Mesenchymal stem cell (in vitro differentiated cells and primary cell): Measurements from ENCODE around the gene PMEL.
A peak's percentile ranks its signal among the peaks of the same experiment; 100 is the strongest.
"Not testable (repeated sequence)": the region's sequence is repeated elsewhere in the genome, so short reads cannot be mapped to it uniquely, and the experiment has no call there.

Experiments
- DNase-seq: peaks from one replicate; pipeline ENCODE4 v3.0.0-alpha.2; 2013
- H2AFZ ChIP-seq: one replicate; pipeline ENCODE4 v1.6.1; 2013; ENCODE audit warnings: low read depth, mild to moderate bottlenecking, control low read depth, inconsistent platforms, low read length, moderate library complexity
- H2AK5ac ChIP-seq: 2 replicates; pipeline ENCODE4 v1.6.1; 2013; ENCODE audit warnings: low read length, moderate library complexity, mild to moderate bottlenecking, inconsistent platforms; ENCODE audit not compliant: severe bottlenecking
- H2BK120ac ChIP-seq: one replicate; pipeline ENCODE4 v1.6.1; 2013; ENCODE audit warnings: low read depth, mild to moderate bottlenecking, inconsistent platforms, low read length, moderate library complexity
- H2BK12ac ChIP-seq, 2 experiments: one replicate each; pipeline ENCODE4 v1.6.1; 2013; ENCODE audit warnings: inconsistent platforms in 2 of 2, low read length in 2 of 2, mild to moderate bottlenecking in 2 of 2, moderate library complexity in 2 of 2, control low read depth in 1 of 2
- H2BK15ac ChIP-seq: one replicate; pipeline ENCODE4 v1.6.1; 2013; ENCODE audit warnings: mild to moderate bottlenecking, low read depth, inconsistent platforms; ENCODE audit not compliant: poor library complexity, severe bottlenecking
- H2BK5ac ChIP-seq: 2 replicates; pipeline ENCODE4 v1.6.1; 2013; ENCODE audit warnings: low read depth, mild to moderate bottlenecking, low read length, control low read depth, inconsistent platforms; ENCODE audit not compliant: poor library complexity, severe bottlenecking
- H3K14ac ChIP-seq, 2 experiments: one replicate each; pipeline ENCODE4 v1.6.1; 2013; ENCODE audit warnings: inconsistent platforms in 2 of 2, low read length in 2 of 2, control low read depth in 1 of 2, mild to moderate bottlenecking in 1 of 2, moderate library complexity in 1 of 2
- H3K18ac ChIP-seq, 2 experiments: one replicate each; pipeline ENCODE4 v1.6.1; 2013; ENCODE audit warnings: inconsistent platforms in 2 of 2, low read length in 2 of 2, control low read depth in 1 of 2, low read depth in 1 of 2, mild to moderate bottlenecking in 1 of 2
- H3K23ac ChIP-seq, 2 experiments: one replicate each; pipeline ENCODE4 v1.6.1; 2013; ENCODE audit warnings: inconsistent platforms in 2 of 2, low read length in 2 of 2, mild to moderate bottlenecking in 2 of 2, moderate library complexity in 2 of 2, control low read depth in 1 of 2
- H3K27ac ChIP-seq: 2 replicates; pipeline ENCODE4 v1.5.1; 2013; ENCODE audit warnings: mild to moderate bottlenecking, moderate library complexity, low read length, control low read depth, inconsistent platforms; ENCODE audit not compliant: poor library complexity, severe bottlenecking
- H3K27me3 ChIP-seq, 2 experiments: 2 replicates each; pipeline versions ENCODE4 v1.6.1 to v1.7.0; 2013; ENCODE audit warnings: low read length in 2 of 2, mild to moderate bottlenecking in 2 of 2, moderate library complexity in 2 of 2, control low read depth in 1 of 2, inconsistent platforms in 1 of 2; ENCODE audit not compliant: control insufficient read depth in 1 of 2, insufficient read depth in 1 of 2
- H3K36me3 ChIP-seq, 2 experiments: 2 replicates each; pipeline versions ENCODE4 v1.6.1 to v1.7.0; 2013; ENCODE audit warnings: low read length in 2 of 2, control low read depth in 1 of 2, inconsistent platforms in 1 of 2, low read depth in 1 of 2, mild to moderate bottlenecking in 1 of 2; ENCODE audit not compliant: insufficient read depth in 2 of 2, control insufficient read depth in 1 of 2
- H3K4ac ChIP-seq, 2 experiments: one replicate each; pipeline ENCODE4 v1.6.1; 2013; ENCODE audit warnings: inconsistent platforms in 2 of 2, low read length in 2 of 2, mild to moderate bottlenecking in 2 of 2, moderate library complexity in 2 of 2, control low read depth in 1 of 2, low read depth in 1 of 2
- H3K4me1 ChIP-seq: 2 replicates; pipeline ENCODE4 v1.6.1; 2013; ENCODE audit warnings: low read depth, low read length, control low read depth; ENCODE audit not compliant: control insufficient read depth, insufficient read depth
- H3K4me2 ChIP-seq: 2 replicates; pipeline ENCODE4 v1.6.1; 2013; ENCODE audit warnings: low read length, mild to moderate bottlenecking, inconsistent platforms; ENCODE audit not compliant: poor library complexity, severe bottlenecking
- H3K4me3 ChIP-seq, 2 experiments: 2 replicates each; pipeline versions ENCODE4 v1.5.1 to v1.7.0; 2013; ENCODE audit warnings: low read length in 2 of 2, mild to moderate bottlenecking in 2 of 2, control low read depth in 1 of 2, low read depth in 1 of 2; ENCODE audit not compliant: insufficient read depth in 1 of 2
- H3K79me1 ChIP-seq: replicated peaks from 2 replicates; pipeline ENCODE4 v1.6.1; 2013; ENCODE audit warnings: mild to moderate bottlenecking, control low read depth, low read length, inconsistent platforms; ENCODE audit not compliant: poor library complexity, severe bottlenecking
- H3K9ac ChIP-seq: 2 replicates; pipeline ENCODE4 v1.7.0; 2013; ENCODE audit warnings: mild to moderate bottlenecking, low read length, moderate library complexity
- H3K9me3 ChIP-seq: 2 replicates; pipeline ENCODE4 v1.7.0; 2013; ENCODE audit warnings: mild to moderate bottlenecking, low read length; ENCODE audit not compliant: control insufficient read depth
- H4K8ac ChIP-seq: one replicate; pipeline ENCODE4 v1.6.1; 2013; ENCODE audit warnings: inconsistent platforms, mild to moderate bottlenecking, low read length, moderate library complexity
- H4K91ac ChIP-seq: one replicate; pipeline ENCODE4 v1.6.1; 2013; ENCODE audit warnings: mild to moderate bottlenecking, low read length, inconsistent platforms
- WGBS: methylation state at CpG from one replicate; pipeline ENCODE4 v1.1.7; 2013; ENCODE audit warnings: mixed read lengths; 5-methylcytosine and 5-hydroxymethylcytosine counted together

PMEL gene

DNA sequence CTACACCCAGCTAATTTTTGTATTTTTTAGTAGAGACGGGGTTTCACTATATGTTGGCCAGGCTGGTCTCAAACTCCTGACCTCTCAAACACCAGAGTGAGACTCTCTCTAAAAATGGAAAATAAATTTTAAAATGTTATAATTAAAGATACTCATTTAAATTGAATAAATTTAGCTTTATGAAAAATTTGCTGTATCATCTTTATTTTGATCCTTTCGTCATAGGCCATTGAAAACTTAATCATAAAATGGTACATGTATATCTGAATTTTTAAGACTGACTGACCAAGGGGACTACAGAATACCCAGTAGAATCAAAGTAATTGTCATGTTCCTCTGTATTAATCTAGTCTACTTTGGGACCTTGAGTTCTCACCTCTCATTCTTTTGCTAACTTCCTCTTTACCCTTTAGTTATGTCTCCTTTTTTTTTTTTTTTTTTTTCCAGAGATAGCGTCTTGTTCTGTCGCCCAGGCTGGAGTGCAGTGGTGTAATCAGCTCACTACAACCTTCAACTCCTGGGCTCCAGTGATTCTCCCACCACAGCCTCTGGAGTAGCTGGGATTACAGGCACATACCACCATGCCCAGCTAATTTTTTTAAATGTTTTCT lies 17.5 kb upstream of the PMEL start:
- no peak overlapping the region for H3K14ac ChIP-seq
- no peak overlapping the region for H3K4ac ChIP-seq
- no peak overlapping the region for H2BK15ac ChIP-seq
- WGBS: 98% methylated on average over 3 of the region's 4 CpGs
- no peak overlapping the region for H2BK12ac ChIP-seq
- H2BK5ac ChIP-seq: no peak overlapping the region
- no peak for DNase-seq
- H4K91ac ChIP-seq: no peak overlapping the region
- H3K27ac ChIP-seq: no peak overlapping the region
- H3K79me1 ChIP-seq: peaks cover 9% of the 10 kb centered on the region
- H3K4me3 ChIP-seq: no peak overlapping the region
- H2AFZ ChIP-seq: no peak overlapping the region
- no peaks in the 10 kb centered on the region for H3K27me3 ChIP-seq
- no peak overlapping the region for H2AK5ac ChIP-seq
- no peak overlapping the region for H3K4me2 ChIP-seq
- H4K8ac ChIP-seq: no peak overlapping the region
- no peak overlapping the region for H3K18ac ChIP-seq
- peaks cover 41 to 77% of the 10 kb centered on the region in 2 experiments for H3K36me3 ChIP-seq
- no peak overlapping the region for H3K9ac ChIP-seq
- H3K23ac ChIP-seq: no peak overlapping the region
- H3K4me1 ChIP-seq: peaks cover 6% of the 10 kb centered on the region
- H2BK120ac ChIP-seq: no peak overlapping the region
- no peaks in the 10 kb centered on the region for H3K9me3 ChIP-seq

DNA sequence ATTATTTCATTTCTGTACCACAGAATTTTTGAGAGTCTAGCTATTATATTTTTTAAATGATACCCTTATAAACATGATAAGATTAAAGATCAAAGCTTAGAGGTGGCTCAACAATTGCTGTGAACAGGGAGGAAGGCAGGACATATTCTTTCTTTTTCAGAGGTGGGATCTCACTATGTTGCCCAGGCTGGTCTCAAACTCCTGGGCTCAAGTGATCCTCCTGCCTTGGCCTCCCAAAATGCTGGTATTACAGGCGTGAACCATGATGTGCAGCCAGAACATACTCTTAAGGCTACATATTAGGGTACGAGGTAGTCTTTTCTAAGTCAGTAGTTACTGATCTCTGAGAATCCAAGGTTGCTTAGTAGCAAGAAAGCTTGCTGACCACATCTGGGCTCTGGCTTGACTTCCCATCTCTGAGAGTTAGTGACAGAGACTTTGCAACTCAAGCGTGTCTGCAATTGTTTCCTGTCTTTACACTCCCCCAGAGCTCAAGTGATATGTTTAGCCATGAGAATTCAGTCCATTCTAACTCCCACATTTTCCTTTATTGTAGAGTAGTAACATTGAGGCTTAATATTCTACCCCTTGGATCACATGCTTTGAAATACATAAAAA lies 16.6 kb upstream of the PMEL start:
- H3K4me1 ChIP-seq: peaks cover 6% of the 10 kb centered on the region
- H3K9me3 ChIP-seq: no peaks in the 10 kb centered on the region
- 98% methylated on average over 3 of the region's 3 CpGs for WGBS
- H2AFZ ChIP-seq: no peak overlapping the region
- H3K27ac ChIP-seq: peak overlapping the region; percentile 37
- H3K4me2 ChIP-seq: no peak overlapping the region
- no peak overlapping the region for H3K4me3 ChIP-seq
- H2AK5ac ChIP-seq: peak overlapping the region; percentile 51
- H4K91ac ChIP-seq: no peak overlapping the region
- peaks cover 33 to 74% of the 10 kb centered on the region in 2 experiments for H3K36me3 ChIP-seq
- H3K9ac ChIP-seq: peak overlapping the region; percentile 11
- no peak overlapping the region for H2BK15ac ChIP-seq
- H2BK5ac ChIP-seq: no peak overlapping the region
- no peak overlapping the region for H3K14ac ChIP-seq
- DNase-seq: no peak
- no peaks in the 10 kb centered on the region for H3K27me3 ChIP-seq
- no peak overlapping the region for H4K8ac ChIP-seq
- no peak overlapping the region for H3K23ac ChIP-seq
- H2BK120ac ChIP-seq: no peak overlapping the region
- H3K79me1 ChIP-seq: peaks cover 9% of the 10 kb centered on the region
- no peak overlapping the region for H3K4ac ChIP-seq
- H3K18ac ChIP-seq: no peak overlapping the region
- no peak overlapping the region for H2BK12ac ChIP-seq

DNA sequence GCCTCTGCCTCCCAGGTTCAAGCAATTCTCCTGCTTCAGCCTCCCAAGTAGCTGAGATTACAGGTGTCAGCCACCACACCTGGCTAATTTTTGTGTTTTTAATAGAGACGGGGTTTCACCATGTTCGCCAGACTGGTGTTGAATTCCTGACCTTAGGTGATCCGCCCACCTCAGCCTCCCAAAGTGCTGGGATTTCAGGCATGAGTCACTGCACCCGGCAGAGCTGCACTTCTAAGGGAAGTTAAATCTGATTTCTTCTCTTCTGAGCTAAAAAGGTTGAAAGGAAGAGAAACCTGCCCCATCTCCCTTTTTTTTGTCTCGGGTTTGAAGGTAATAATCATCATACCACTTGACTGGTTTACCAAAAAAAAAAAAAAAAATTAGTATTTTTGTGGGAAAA lies 16.0 kb upstream of the PMEL start:
- H3K9ac ChIP-seq, H2BK5ac ChIP-seq, H3K18ac ChIP-seq, H3K79me1 ChIP-seq, H3K4me2 ChIP-seq, H3K27ac ChIP-seq, H2AK5ac ChIP-seq, H3K9me3 ChIP-seq, H3K4me1 ChIP-seq, H4K91ac ChIP-seq, H4K8ac ChIP-seq, H3K4ac ChIP-seq, H2AFZ ChIP-seq, H3K23ac ChIP-seq, H2BK120ac ChIP-seq, H3K27me3 ChIP-seq, H2BK12ac ChIP-seq, H3K4me3 ChIP-seq, H3K14ac ChIP-seq, H2BK15ac ChIP-seq, DNase-seq: not testable (repeated sequence)
- WGBS: 70% methylated on average over 4 of the region's 5 CpGs
- peaks cover 28 to 73% of the 10 kb centered on the region in 2 experiments for H3K36me3 ChIP-seq

DNA sequence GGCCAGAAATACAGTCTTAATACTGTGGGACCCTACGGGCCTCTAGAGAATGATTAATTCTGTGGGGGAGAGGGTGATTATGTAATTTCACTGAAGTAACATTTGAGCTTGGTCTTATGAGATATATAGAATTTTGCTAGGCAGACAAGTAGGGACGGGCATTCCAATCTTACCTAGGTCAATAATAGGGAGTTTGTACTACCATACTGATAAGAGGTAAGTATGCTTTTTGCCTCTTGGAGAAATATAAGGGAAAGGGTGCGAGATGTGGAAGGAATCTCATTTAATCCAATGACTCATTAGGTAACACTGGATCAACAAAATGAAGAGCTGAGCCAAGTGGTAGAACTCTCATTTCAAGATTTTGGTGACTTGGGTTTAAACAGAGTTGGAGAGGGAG lies 13.2 kb upstream of the PMEL start:
- H3K4me3 ChIP-seq: no peak overlapping the region
- H3K79me1 ChIP-seq: peaks cover 3% of the 10 kb centered on the region
- H2BK15ac ChIP-seq: no peak overlapping the region
- H3K18ac ChIP-seq: no peak overlapping the region
- DNase-seq: no peak
- H3K4me1 ChIP-seq: peaks cover 8% of the 10 kb centered on the region
- H3K4ac ChIP-seq: no peak overlapping the region
- 100% methylated on average over 3 of the region's 3 CpGs for WGBS
- no peaks in the 10 kb centered on the region for H3K27me3 ChIP-seq
- no peaks in the 10 kb centered on the region for H3K9me3 ChIP-seq
- no peak overlapping the region for H3K4me2 ChIP-seq
- no peak overlapping the region for H4K91ac ChIP-seq
- no peak overlapping the region for H4K8ac ChIP-seq
- no peak overlapping the region for H3K9ac ChIP-seq
- H2BK5ac ChIP-seq: no peak overlapping the region
- H2BK12ac ChIP-seq: no peak overlapping the region
- no peak overlapping the region for H3K27ac ChIP-seq
- H2AK5ac ChIP-seq: no peak overlapping the region
- H3K14ac ChIP-seq: no peak overlapping the region
- no peak overlapping the region for H3K23ac ChIP-seq
- no peak overlapping the region for H2BK120ac ChIP-seq
- H3K36me3 ChIP-seq: peaks cover 17 to 55% of the 10 kb centered on the region in 2 experiments
- H2AFZ ChIP-seq: no peak overlapping the region
